Measurements from ENCODE around the gene DIS3L2.
"Not testable (repeated sequence)": the region's sequence is repeated elsewhere in the genome, so short reads cannot be mapped to it uniquely, and the experiment has no call there.

DNA sequence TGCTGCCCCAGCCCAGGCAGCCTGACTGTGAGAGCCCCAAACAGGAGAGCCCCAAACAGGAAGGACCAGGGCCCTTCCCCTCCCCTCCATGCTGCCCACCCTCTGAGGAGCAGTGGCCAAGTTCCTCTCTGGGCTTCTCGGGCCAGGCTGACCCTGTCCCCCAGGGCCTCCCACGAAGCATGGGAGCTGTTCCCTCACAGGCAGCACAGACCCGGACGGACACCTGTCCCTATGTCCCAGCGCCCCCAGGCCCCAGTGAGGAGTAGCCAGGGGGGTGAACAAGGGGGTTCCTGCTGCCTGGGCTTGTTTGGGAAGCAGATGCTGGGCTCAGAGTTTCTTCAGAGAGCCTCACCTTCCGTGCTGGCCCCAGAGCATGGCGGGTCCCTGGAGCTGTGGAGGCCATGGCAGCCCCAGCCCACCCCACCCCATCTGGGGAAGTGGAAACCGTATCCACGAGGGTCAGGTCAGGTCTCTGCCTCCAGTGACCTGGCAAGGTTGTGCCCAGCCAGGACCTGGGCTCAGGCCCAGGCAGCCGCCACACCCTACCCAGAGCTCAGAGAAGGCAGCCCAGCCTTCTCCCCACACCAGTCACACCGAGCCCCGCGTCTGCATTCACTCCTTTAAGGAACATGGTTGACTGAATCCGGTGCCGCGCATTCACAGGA is 376.7 kb downstream of the DIS3L2 start:
- TF ChIP-seq EZH2 (IDR thresholded peaks at IDR 0.05; ENCODE audit: low read depth), result not testable (repeated sequence)
- TF ChIP-seq, protein P1, sequence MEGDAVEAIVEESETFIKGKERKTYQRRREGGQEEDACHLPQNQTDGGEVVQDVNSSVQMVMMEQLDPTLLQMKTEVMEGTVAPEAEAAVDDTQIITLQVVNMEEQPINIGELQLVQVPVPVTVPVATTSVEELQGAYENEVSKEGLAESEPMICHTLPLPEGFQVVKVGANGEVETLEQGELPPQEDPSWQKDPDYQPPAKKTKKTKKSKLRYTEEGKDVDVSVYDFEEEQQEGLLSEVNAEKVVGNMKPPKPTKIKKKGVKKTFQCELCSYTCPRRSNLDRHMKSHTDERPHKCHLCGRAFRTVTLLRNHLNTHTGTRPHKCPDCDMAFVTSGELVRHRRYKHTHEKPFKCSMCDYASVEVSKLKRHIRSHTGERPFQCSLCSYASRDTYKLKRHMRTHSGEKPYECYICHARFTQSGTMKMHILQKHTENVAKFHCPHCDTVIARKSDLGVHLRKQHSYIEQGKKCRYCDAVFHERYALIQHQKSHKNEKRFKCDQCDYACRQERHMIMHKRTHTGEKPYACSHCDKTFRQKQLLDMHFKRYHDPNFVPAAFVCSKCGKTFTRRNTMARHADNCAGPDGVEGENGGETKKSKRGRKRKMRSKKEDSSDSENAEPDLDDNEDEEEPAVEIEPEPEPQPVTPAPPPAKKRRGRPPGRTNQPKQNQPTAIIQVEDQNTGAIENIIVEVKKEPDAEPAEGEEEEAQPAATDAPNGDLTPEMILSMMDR (conservative IDR thresholded peaks at IDR 0.05), result not testable (repeated sequence)
